ENCODE results near the gene SIL1. TPM values are rescaled to one million over a fixed set of nuclear protein-coding genes. Genes with fewer than 3 reads are reported as not detected.

The SIL1 gene
- total RNA-seq, 2 experiments from 2014 or later = 21.4 to 29.6 TPM

- H3K9me3 Mint-ChIP-seq = no peaks in the 10 kb centered on the region
- intact Hi-C loops (cut with micrococcal nuclease) = no loop called here
These were observed 50.6 kb downstream of the SIL1 start for GRCh38 chr5:139147483-139148087.

DNA sequence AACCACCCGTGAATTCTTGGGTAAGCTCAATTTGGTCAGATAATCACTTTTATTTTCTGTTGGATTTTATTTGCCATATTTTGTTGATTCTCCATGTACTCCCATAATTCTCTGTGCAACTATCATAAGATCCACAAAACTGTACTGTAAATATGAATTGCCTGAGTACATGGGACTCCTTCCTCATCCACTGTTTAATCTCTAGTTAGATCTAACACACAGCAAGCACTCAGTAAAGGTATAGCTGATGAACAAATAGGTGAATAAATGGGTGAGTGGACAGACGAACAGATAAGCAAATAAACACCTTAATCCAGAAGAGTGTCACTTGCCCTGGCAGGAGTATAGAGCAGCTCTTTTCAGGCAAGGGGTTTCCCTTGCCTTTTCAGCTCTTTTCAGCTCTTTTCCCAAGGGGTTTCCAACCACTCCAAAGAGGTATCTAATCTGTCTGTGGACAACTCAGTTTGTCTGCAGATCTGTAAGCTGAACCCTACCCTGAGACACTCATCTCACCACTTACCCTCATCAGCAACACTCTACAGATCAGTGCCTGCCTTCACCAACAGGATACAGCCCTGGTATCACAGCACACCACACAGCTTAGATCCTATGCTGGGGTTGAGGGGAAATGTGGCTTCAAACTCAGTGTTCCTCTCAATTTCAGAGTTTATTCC lies 51.2 kb downstream of the SIL1 start:
- H3K4me1 Mint-ChIP-seq (ENCODE audit: low read depth) = peaks cover 35% of the 10 kb centered on the region
- no peak overlapping the region for H3K27ac Mint-ChIP-seq
- H3K4me3 Mint-ChIP-seq = no peak overlapping the region
- no peaks in the 10 kb centered on the region for H3K36me3 Mint-ChIP-seq (ENCODE audit: low read depth)
- intact Hi-C loops (cut with micrococcal nuclease) = no loop called here
- no peak for DNase-seq
- no peaks in the 10 kb centered on the region for H3K27me3 Mint-ChIP-seq (ENCODE audit: low read depth)
- H3K9me3 Mint-ChIP-seq = no peaks in the 10 kb centered on the region
- CTCF ChIA-PET = no interaction called here

More at GRCh38 chr5:139147483-139148087, 50.6 kb downstream of the SIL1 start:
- Mint-ChIP-seq H3K27ac (no peak overlapping the region), H3K36me3 (ENCODE audit: low read depth) (no peaks in the 10 kb centered on the region), H3K4me3 (no peak overlapping the region), H3K27me3 (ENCODE audit: low read depth) (no peaks in the 10 kb centered on the region), H3K4me1 (ENCODE audit: low read depth) (peaks cover 33% of the 10 kb centered on the region)
- DNase-seq = no peak
- CTCF ChIA-PET = interaction anchor here (0.6 kb wide), 1 partner anchor 229 kb away, joined by 4 read pairs; no protein-coding TSS in a partner anchor

GRCh38 chr5:139141446-139142204 lies 56.5 kb downstream of the SIL1 start:
- DNase-seq = no peak
- intact Hi-C loops (cut with micrococcal nuclease) = no loop called here
- no peaks in the 10 kb centered on the region for H3K9me3 Mint-ChIP-seq
- H3K4me3 Mint-ChIP-seq = no peak overlapping the region
- H3K27ac Mint-ChIP-seq = no peak overlapping the region
- H3K36me3 Mint-ChIP-seq (ENCODE audit: low read depth) = no peaks in the 10 kb centered on the region
- CTCF ChIA-PET = no interaction called here
- peaks cover 25% of the 10 kb centered on the region for H3K4me1 Mint-ChIP-seq (ENCODE audit: low read depth)
- no peaks in the 10 kb centered on the region for H3K27me3 Mint-ChIP-seq (ENCODE audit: low read depth)

- no peaks in the 10 kb centered on the region for H3K27me3 Mint-ChIP-seq (ENCODE audit: low read depth)
- H3K36me3 Mint-ChIP-seq (ENCODE audit: low read depth) = no peaks in the 10 kb centered on the region
- H3K4me1 Mint-ChIP-seq (ENCODE audit: low read depth) = peaks cover 25% of the 10 kb centered on the region
- intact Hi-C loops (cut with micrococcal nuclease) = no loop called here
- H3K27ac Mint-ChIP-seq = no peak overlapping the region
- no peaks in the 10 kb centered on the region for H3K9me3 Mint-ChIP-seq
- DNase-seq = no peak
- CTCF ChIA-PET = interaction anchor here (0.6 kb wide), 1 partner anchor 351 kb away, joined by 3 read pairs; no protein-coding TSS in a partner anchor
- H3K4me3 Mint-ChIP-seq = no peak overlapping the region
These were observed 57.5 kb downstream of the SIL1 start for GRCh38 chr5:139140591-139141071.

- CTCF ChIA-PET = interaction anchor here (1.1 kb wide), 1 partner anchor 66 kb away, joined by 3 read pairs; no protein-coding TSS in a partner anchor
- Mint-ChIP-seq H3K27me3 (ENCODE audit: low read depth) (no peaks in the 10 kb centered on the region), H3K27ac (no peak overlapping the region), H3K36me3 (ENCODE audit: low read depth) (no peaks in the 10 kb centered on the region), H3K4me3 (no peak overlapping the region), H3K9me3 (no peaks in the 10 kb centered on the region), H3K4me1 (ENCODE audit: low read depth) (peaks cover 12% of the 10 kb centered on the region)
- intact Hi-C loops (cut with micrococcal nuclease) = no loop called here
- no peak for DNase-seq
These were observed 59.4 kb downstream of the SIL1 start for GRCh38 chr5:139138809-139139208.

DNA sequence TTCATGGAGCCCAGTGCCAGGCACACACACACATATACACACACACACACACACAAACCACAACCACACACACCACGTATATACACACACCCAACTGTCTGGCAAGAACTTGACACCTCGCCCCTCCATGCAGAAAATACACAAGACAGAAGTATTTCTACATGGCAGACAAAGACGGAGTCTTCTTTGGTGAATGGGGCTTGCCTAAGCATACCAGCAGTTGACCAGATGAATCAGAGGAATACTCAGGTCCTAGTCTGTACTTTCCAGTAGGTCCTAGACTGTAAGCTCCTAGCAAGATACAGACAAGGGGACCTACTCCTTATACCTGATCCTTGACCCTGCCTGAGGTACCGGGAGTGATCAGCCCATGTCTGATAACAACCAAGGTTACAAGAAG lies 60.1 kb downstream of the SIL1 start:
- CTCF ChIA-PET = interaction anchor here (1.1 kb wide), 1 partner anchor 66 kb away, joined by 3 read pairs; no protein-coding TSS in a partner anchor
- no peaks in the 10 kb centered on the region for H3K36me3 Mint-ChIP-seq (ENCODE audit: low read depth)
- no peak overlapping the region for H3K27ac Mint-ChIP-seq
- H3K4me3 Mint-ChIP-seq = no peak overlapping the region
- H3K27me3 Mint-ChIP-seq (ENCODE audit: low read depth) = no peaks in the 10 kb centered on the region
- peaks cover 12% of the 10 kb centered on the region for H3K4me1 Mint-ChIP-seq (ENCODE audit: low read depth)
- no peak for DNase-seq
- intact Hi-C loops (cut with micrococcal nuclease) = no loop called here
- H3K9me3 Mint-ChIP-seq = no peaks in the 10 kb centered on the region

GRCh38 chr5:139137697-139138096 lies 60.5 kb downstream of the SIL1 start:
- Mint-ChIP-seq H3K27ac (no peak overlapping the region), H3K36me3 (ENCODE audit: low read depth) (no peaks in the 10 kb centered on the region), H3K9me3 (no peaks in the 10 kb centered on the region), H3K4me3 (no peak overlapping the region), H3K4me1 (ENCODE audit: low read depth) (peaks cover 12% of the 10 kb centered on the region), H3K27me3 (ENCODE audit: low read depth) (no peaks in the 10 kb centered on the region)
- CTCF ChIA-PET = no interaction called here
- DNase-seq = no peak
- intact Hi-C loops (cut with micrococcal nuclease) = no loop called here

- no peak for DNase-seq
- intact Hi-C loops (cut with micrococcal nuclease) = no loop called here
- Mint-ChIP-seq H3K4me3 (no peak overlapping the region), H3K4me1 (ENCODE audit: low read depth) (peaks cover 5% of the 10 kb centered on the region), H3K27me3 (ENCODE audit: low read depth) (no peaks in the 10 kb centered on the region), H3K9me3 (no peaks in the 10 kb centered on the region), H3K27ac (no peak overlapping the region), H3K36me3 (ENCODE audit: low read depth) (no peaks in the 10 kb centered on the region)
- CTCF ChIA-PET = no interaction called here
These were observed 63.3 kb downstream of the SIL1 start for GRCh38 chr5:139134906-139135305.

DNA sequence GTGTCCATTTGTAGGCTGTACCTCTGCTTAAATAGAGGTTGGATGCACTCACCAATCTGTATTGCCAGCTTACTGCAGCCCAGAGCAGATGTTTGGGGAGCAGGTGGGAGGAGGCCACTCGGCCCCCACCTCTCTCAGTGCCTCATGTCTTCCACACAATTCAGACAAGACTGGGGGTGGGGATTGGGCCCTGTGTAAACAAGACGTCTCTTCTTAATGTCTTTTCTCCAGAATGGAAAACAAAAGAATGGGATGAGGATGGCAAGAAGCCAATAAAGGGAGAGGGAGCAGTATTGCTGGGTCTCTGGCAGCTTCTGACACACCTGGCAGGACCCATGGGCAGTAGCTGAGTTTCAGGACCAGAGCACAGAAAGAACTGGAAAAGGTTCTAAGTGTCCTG lies 64.9 kb downstream of the SIL1 start:
- Mint-ChIP-seq H3K27me3 (ENCODE audit: low read depth) (no peaks in the 10 kb centered on the region), H3K9me3 (no peaks in the 10 kb centered on the region), H3K4me3 (no peak overlapping the region), H3K36me3 (ENCODE audit: low read depth) (no peaks in the 10 kb centered on the region), H3K4me1 (ENCODE audit: low read depth) (no peaks in the 10 kb centered on the region), H3K27ac (no peak overlapping the region)
- intact Hi-C loops (cut with micrococcal nuclease) = no loop called here
- CTCF ChIA-PET = no interaction called here
- no peak for DNase-seq

GRCh38 chr5:139132515-139132914 lies 65.7 kb downstream of the SIL1 start:
- H3K4me3 Mint-ChIP-seq = no peak overlapping the region
- DNase-seq = no peak
- H3K9me3 Mint-ChIP-seq = no peaks in the 10 kb centered on the region
- CTCF ChIA-PET = interaction anchor here (1.2 kb wide), 1 partner anchor 179 kb away, joined by 3 read pairs; no protein-coding TSS in a partner anchor
- H3K4me1 Mint-ChIP-seq (ENCODE audit: low read depth) = no peaks in the 10 kb centered on the region
- no peak overlapping the region for H3K27ac Mint-ChIP-seq
- intact Hi-C loops (cut with micrococcal nuclease) = no loop called here
- H3K36me3 Mint-ChIP-seq (ENCODE audit: low read depth) = no peaks in the 10 kb centered on the region
- H3K27me3 Mint-ChIP-seq (ENCODE audit: low read depth) = no peaks in the 10 kb centered on the region

DNA sequence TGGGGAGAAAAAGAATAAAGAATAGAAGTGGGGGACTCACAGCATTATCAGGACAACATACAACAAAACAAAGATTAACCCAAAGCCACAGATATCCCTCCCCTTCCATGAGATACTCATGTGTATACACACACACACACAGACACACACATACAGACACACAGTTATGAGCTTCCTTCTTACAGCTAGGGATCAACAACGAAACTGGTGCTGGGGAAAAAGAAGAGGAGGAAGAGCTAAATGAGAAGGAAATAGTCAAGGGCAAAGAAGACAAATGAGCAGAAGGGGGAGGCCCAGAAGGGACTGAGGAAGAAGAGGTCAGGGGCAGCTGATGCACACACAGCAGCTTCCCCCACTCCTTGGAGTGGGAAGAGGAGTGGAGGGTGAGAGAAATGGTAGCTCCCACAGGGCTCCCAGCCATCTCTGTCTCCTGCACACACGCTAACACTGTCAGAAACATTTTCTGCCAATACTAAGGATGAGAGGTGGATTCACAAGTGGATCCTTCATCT lies 66.2 kb downstream of the SIL1 start:
- intact Hi-C loops (cut with micrococcal nuclease) = no loop called here
- H3K36me3 Mint-ChIP-seq (ENCODE audit: low read depth) = peaks cover under 1% of the 10 kb centered on the region
- CTCF ChIA-PET = interaction anchor here (1.2 kb wide), 1 partner anchor 178 kb away, joined by 3 read pairs; no protein-coding TSS in a partner anchor
- no peak for DNase-seq
- H3K9me3 Mint-ChIP-seq = no peaks in the 10 kb centered on the region
- no peak overlapping the region for H3K27ac Mint-ChIP-seq
- H3K4me1 Mint-ChIP-seq (ENCODE audit: low read depth) = no peaks in the 10 kb centered on the region
- no peak overlapping the region for H3K4me3 Mint-ChIP-seq
- no peaks in the 10 kb centered on the region for H3K27me3 Mint-ChIP-seq (ENCODE audit: low read depth)

DNA sequence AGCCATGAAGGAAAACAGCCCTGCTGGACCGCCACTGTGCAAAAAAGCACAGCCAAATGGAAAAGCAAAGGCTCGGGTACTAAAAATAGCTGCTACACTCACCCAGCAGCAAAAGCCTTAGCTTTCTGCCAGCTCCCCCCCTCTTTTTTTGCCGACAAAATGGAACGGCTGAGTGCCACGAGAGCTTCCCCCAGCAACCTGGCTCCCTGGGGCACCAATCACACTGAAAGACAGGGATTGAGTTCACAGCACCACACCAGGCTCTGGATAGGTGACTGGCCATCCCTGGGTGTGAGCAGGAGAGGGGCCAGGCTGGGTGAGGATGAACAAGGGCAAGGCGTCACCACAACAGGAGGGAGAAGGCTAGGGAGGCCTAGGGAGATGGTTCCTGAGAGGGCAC lies 66.7 kb downstream of the SIL1 start:
- no peak overlapping the region for H3K27ac Mint-ChIP-seq
- no peaks in the 10 kb centered on the region for H3K4me1 Mint-ChIP-seq (ENCODE audit: low read depth)
- peaks cover 2% of the 10 kb centered on the region for H3K36me3 Mint-ChIP-seq (ENCODE audit: low read depth)
- CTCF ChIA-PET = interaction anchor here (1.2 kb wide), 1 partner anchor 178 kb away, joined by 3 read pairs; no protein-coding TSS in a partner anchor
- intact Hi-C loops (cut with micrococcal nuclease) = no loop called here
- no peak overlapping the region for H3K4me3 Mint-ChIP-seq
- H3K9me3 Mint-ChIP-seq = no peaks in the 10 kb centered on the region
- DNase-seq = no peak
- H3K27me3 Mint-ChIP-seq (ENCODE audit: low read depth) = no peaks in the 10 kb centered on the region

Measured in activated naive CD4-positive, alpha-beta T cell treated with anti-CD3 and anti-CD28 coated beads for 36 hours (primary cell).